Measurements from ENCODE around the gene KATNBL1. TPM values are rescaled to one million over a fixed set of nuclear protein-coding genes. Genes with fewer than 3 reads are reported as not detected.
"Not testable (repeated sequence)": the region's sequence is repeated elsewhere in the genome, so short reads cannot be mapped to it uniquely, and the experiment has no call there.

The KATNBL1 gene
- total RNA-seq, 1 donor from 2014 or later, result 42.3 TPM

- Mint-ChIP-seq H3K4me1 (ENCODE audit: low read depth) (peaks cover 28% of the 10 kb centered on the region), H3K27me3 (ENCODE audit: low read depth) (no peaks in the 10 kb centered on the region), H3K9me3 (no peaks in the 10 kb centered on the region), H3K27ac (peak overlapping the region; percentile 98), H3K4me3 (ENCODE audit: low read depth) (peak overlapping the region; percentile 96), H3K36me3 (ENCODE audit: low read depth) (peaks cover 21% of the 10 kb centered on the region)
- intact Hi-C loops (cut with micrococcal nuclease), result loop anchor here (1.0 to 10.0 kb wide), 3 partner anchors 14 to 741 kb away; partner anchors contain the start of genes AQR, EMC7 and KATNBL1
- no peak for DNase-seq (ENCODE audit: low spot score)
Measured at GRCh38 chr15:34223904-34224596, 14.2 kb upstream of the KATNBL1 start.

- Mint-ChIP-seq H3K27ac (no peak overlapping the region), H3K36me3 (ENCODE audit: low read depth) (no peaks in the 10 kb centered on the region), H3K4me1 (ENCODE audit: low read depth) (peaks cover 4% of the 10 kb centered on the region), H3K4me3 (ENCODE audit: low read depth) (no peak overlapping the region), H3K27me3 (ENCODE audit: low read depth) (peaks cover 2% of the 10 kb centered on the region), H3K9me3 (no peaks in the 10 kb centered on the region)
- no peak for DNase-seq (ENCODE audit: low spot score)
- intact Hi-C loops (cut with micrococcal nuclease), result no loop called here
Measured at GRCh38 chr15:34217587-34218225, 7.8 kb upstream of the KATNBL1 start.

DNA sequence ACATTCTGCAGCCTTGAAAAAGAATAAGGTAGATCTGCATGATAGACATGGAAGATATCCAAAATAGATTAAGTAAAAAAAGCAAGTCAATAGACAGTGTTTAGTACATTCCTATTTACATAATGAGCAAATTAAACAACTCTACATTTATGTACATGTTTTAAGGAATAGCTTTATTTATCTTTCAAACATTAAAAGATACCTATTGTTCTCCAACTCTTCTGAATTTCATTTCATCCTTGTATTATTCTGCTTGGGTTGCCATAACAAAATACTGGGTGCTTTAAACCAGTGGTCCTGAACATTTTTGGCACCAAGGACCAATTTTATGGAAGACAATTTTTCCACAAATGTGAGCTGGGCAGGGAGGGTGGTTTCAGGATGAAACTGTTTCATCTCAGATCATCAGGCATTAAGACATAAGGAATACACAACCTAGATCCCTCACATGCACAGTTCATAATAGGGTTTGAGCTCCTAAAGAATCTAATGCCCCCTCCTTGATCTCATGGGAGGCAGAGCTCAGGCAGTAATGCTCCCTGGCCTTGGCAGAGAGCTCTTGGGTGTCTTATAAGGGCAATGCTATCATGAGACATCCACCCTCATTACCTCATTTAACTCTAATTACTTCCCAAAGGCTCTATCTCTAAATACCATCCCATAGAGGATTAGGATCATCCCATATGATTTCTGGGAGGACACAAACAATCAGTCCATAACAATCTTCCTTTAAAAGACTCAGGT, 6.8 kb upstream of the KATNBL1 start:
- intact Hi-C loops (cut with micrococcal nuclease), result no loop called here
- peaks cover 2% of the 10 kb centered on the region for H3K27me3 Mint-ChIP-seq (ENCODE audit: low read depth)
- no peaks in the 10 kb centered on the region for H3K9me3 Mint-ChIP-seq
- no peak for DNase-seq (ENCODE audit: low spot score)
- no peaks in the 10 kb centered on the region for H3K4me1 Mint-ChIP-seq (ENCODE audit: low read depth)
- H3K36me3 Mint-ChIP-seq (ENCODE audit: low read depth), result no peaks in the 10 kb centered on the region
- no peak overlapping the region for H3K27ac Mint-ChIP-seq
- no peak overlapping the region for H3K4me3 Mint-ChIP-seq (ENCODE audit: low read depth)

DNA sequence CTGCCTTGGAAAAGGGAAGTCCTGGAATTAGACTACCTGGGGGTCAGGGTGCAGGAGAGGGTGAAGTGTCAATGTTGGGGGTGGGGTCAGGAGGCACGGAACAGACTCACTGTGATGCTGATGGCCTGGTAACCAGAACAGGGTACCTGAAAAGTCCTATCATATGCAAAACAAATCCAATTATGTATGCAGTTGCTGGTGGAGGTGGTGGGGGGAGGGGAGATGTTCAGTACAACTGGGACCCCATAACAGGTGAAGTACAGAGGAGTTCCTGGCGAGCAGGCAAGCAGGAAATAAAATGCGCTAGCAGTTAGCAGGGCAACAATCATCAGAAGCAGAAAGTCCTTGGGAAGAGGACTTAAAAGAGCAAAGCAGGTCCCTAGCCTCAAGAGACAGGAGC, 4.2 kb upstream of the KATNBL1 start:
- H3K27ac Mint-ChIP-seq, result no peak overlapping the region
- H3K4me3 Mint-ChIP-seq (ENCODE audit: low read depth), result no peak overlapping the region
- DNase-seq (ENCODE audit: low spot score), result no peak
- H3K9me3 Mint-ChIP-seq, result no peaks in the 10 kb centered on the region
- peaks cover 2% of the 10 kb centered on the region for H3K4me1 Mint-ChIP-seq (ENCODE audit: low read depth)
- intact Hi-C loops (cut with micrococcal nuclease), result no loop called here
- no peaks in the 10 kb centered on the region for H3K36me3 Mint-ChIP-seq (ENCODE audit: low read depth)
- peaks cover 2% of the 10 kb centered on the region for H3K27me3 Mint-ChIP-seq (ENCODE audit: low read depth)

GRCh38 chr15:34213690-34214089, 3.8 kb upstream of the KATNBL1 start:
- peaks cover 2% of the 10 kb centered on the region for H3K27me3 Mint-ChIP-seq (ENCODE audit: low read depth)
- H3K27ac Mint-ChIP-seq, result no peak overlapping the region
- DNase-seq (ENCODE audit: low spot score), result no peak
- no peak overlapping the region for H3K4me3 Mint-ChIP-seq (ENCODE audit: low read depth)
- intact Hi-C loops (cut with micrococcal nuclease), result no loop called here
- H3K4me1 Mint-ChIP-seq (ENCODE audit: low read depth), result peaks cover 4% of the 10 kb centered on the region
- no peaks in the 10 kb centered on the region for H3K9me3 Mint-ChIP-seq
- H3K36me3 Mint-ChIP-seq (ENCODE audit: low read depth), result no peaks in the 10 kb centered on the region

DNA sequence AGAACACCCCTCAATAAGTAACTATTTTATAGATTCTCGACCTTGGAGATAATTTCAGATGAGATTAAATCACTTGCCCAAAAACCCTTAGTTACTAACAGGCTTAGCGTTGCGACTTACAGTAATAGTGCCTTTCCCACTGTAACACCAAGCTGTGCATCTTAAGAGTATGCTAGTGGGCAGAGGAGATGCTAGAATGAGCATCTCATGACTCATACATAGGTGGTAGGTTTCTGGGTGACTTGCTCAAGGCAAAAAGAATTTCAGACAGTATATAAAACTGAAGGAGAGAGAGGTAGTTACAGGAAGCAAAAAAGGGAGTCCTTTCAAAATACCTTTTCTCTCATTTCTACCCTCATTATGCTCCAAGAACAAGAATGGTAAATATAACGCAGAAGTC, 3.9 kb downstream of the KATNBL1 start:
- DNase-seq (ENCODE audit: low spot score), result no peak
- H3K4me3 Mint-ChIP-seq (ENCODE audit: low read depth), result no peak overlapping the region

GRCh38 chr15:34203936-34204335, 6.0 kb downstream of the KATNBL1 start:
- DNase-seq (ENCODE audit: low spot score), result no peak
- no peak overlapping the region for H3K27ac Mint-ChIP-seq
- H3K36me3 Mint-ChIP-seq (ENCODE audit: low read depth), result peaks cover 40% of the 10 kb centered on the region
- no peaks in the 10 kb centered on the region for H3K27me3 Mint-ChIP-seq (ENCODE audit: low read depth)
- intact Hi-C loops (cut with micrococcal nuclease), result no loop called here
- H3K4me3 Mint-ChIP-seq (ENCODE audit: low read depth), result no peak overlapping the region
- peaks cover 29% of the 10 kb centered on the region for H3K4me1 Mint-ChIP-seq (ENCODE audit: low read depth)
- H3K9me3 Mint-ChIP-seq, result no peaks in the 10 kb centered on the region

More for the DNA sequence above, 3.9 kb downstream of the KATNBL1 start:
- Mint-ChIP-seq H3K4me1 (ENCODE audit: low read depth) (peaks cover 28% of the 10 kb centered on the region), H3K27ac (no peak overlapping the region), H3K9me3 (no peaks in the 10 kb centered on the region), H3K36me3 (ENCODE audit: low read depth) (peaks cover 26% of the 10 kb centered on the region), H3K27me3 (ENCODE audit: low read depth) (no peaks in the 10 kb centered on the region)
- intact Hi-C loops (cut with micrococcal nuclease), result no loop called here

DNA sequence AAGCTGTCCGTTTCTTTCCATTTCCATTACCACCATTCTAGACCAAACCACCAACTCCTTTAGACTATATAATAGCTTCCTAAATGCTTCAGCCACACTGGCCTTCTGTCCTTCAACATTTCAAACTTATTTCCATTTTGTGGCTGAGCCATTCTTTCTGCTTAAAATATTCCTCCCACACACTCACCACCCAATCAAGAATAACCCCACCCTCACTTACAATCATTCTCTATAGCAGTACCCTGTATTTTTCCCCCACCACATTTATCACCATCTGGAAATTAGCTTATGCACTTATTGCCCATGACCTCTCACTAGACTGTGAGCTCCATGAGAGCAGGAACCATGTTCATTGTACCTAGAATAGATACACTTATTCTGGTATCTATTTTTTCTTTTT, 6.6 kb downstream of the KATNBL1 start:
- H3K4me1 Mint-ChIP-seq (ENCODE audit: low read depth), result peaks cover 24% of the 10 kb centered on the region
- H3K9me3 Mint-ChIP-seq, result no peaks in the 10 kb centered on the region
- peaks cover 47% of the 10 kb centered on the region for H3K36me3 Mint-ChIP-seq (ENCODE audit: low read depth)
- intact Hi-C loops (cut with micrococcal nuclease), result no loop called here
- H3K27me3 Mint-ChIP-seq (ENCODE audit: low read depth), result no peaks in the 10 kb centered on the region
- H3K4me3 Mint-ChIP-seq (ENCODE audit: low read depth), result no peak overlapping the region
- no peak overlapping the region for H3K27ac Mint-ChIP-seq
- no peak for DNase-seq (ENCODE audit: low spot score)

GRCh38 chr15:34193272-34193671, 16.6 kb downstream of the KATNBL1 start:
- DNase-seq (ENCODE audit: low spot score); H3K9me3 Mint-ChIP-seq; intact Hi-C loops (cut with micrococcal nuclease); H3K27ac Mint-ChIP-seq; H3K4me3 Mint-ChIP-seq (ENCODE audit: low read depth); H3K27me3 Mint-ChIP-seq (ENCODE audit: low read depth); H3K4me1 Mint-ChIP-seq (ENCODE audit: low read depth): not testable (repeated sequence)
- peaks cover 18% of the 10 kb centered on the region for H3K36me3 Mint-ChIP-seq (ENCODE audit: low read depth)

DNA sequence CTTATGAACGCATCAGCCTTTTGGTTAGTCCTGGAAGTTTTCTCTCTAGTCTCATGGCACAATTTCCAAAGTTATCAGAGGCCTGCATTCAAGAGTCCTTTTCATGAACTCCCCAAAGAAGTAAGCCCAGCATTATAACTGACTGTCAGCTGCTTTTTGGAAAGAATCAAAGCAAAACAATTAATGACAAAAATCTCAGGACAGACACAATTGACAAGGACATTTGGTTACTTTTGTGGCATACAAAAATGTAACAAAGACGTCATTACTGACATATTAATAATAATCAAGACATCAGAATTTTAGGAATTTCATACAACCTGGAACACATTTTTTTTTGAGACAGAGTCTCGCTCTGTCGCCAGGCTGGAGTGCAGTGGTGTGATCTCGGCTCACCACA, 21.2 kb downstream of the KATNBL1 start:
- Mint-ChIP-seq H3K4me3 (ENCODE audit: low read depth) (no peak overlapping the region), H3K4me1 (ENCODE audit: low read depth) (peaks cover 2% of the 10 kb centered on the region)
- intact Hi-C loops (cut with micrococcal nuclease), result no loop called here

DNA sequence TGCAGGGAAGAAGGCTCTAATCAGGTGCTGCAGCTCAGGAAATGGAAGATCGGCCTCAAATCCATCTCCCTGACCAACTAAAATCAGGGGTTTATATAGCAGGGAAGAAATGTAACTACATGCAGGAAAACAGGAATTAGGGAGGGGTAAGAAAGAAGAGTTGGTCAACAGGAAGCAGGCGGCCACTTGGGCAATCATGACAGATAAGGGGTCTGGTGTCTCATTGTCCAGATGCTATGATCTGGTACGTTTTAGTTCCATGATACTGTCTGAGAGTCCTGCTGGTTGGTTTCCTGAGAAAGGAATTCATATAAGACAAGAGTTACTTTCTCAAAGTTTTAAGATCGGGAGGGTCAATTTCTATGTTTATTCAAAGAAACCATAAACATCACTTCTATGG, 24.2 kb downstream of the KATNBL1 start:
- Mint-ChIP-seq H3K27me3 (ENCODE audit: low read depth) (no peaks in the 10 kb centered on the region), H3K4me1 (ENCODE audit: low read depth) (peaks cover 2% of the 10 kb centered on the region), H3K36me3 (ENCODE audit: low read depth) (peaks cover 34% of the 10 kb centered on the region), H3K4me3 (ENCODE audit: low read depth) (no peak overlapping the region), H3K9me3 (no peaks in the 10 kb centered on the region), H3K27ac (no peak overlapping the region)
- intact Hi-C loops (cut with micrococcal nuclease), result no loop called here
- no peak for DNase-seq (ENCODE audit: low spot score)

More for the DNA sequence above, 21.2 kb downstream of the KATNBL1 start:
- Mint-ChIP-seq H3K36me3 (ENCODE audit: low read depth) (peaks cover 31% of the 10 kb centered on the region), H3K27me3 (ENCODE audit: low read depth) (no peaks in the 10 kb centered on the region), H3K27ac (no peak overlapping the region), H3K9me3 (no peaks in the 10 kb centered on the region)
- no peak for DNase-seq (ENCODE audit: low spot score)

DNA sequence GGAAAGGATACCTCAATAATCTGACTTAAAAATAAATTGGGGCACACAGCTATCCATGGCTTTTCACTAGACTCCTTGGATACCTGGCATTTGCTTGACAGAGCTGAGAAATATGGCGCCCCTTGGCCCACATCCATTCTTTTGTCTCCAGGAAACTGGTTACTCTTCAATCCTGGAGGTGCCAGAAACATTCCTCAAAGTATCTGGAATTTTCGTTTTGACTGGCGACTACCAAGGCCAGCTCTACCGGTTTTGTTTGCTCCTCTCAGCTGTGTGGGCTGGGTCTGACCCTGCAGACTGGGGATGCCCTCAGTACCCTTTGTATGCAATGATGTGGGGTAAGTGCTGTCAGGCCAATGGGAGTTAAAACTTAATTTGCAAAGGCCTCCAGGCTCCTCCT, 27.0 kb downstream of the KATNBL1 start:
- no peaks in the 10 kb centered on the region for H3K9me3 Mint-ChIP-seq
- H3K4me1 Mint-ChIP-seq (ENCODE audit: low read depth), result no peaks in the 10 kb centered on the region
- H3K36me3 Mint-ChIP-seq (ENCODE audit: low read depth), result peaks cover 30% of the 10 kb centered on the region
- H3K4me3 Mint-ChIP-seq (ENCODE audit: low read depth), result no peak overlapping the region
- H3K27me3 Mint-ChIP-seq (ENCODE audit: low read depth), result no peaks in the 10 kb centered on the region
- H3K27ac Mint-ChIP-seq, result no peak overlapping the region
- DNase-seq (ENCODE audit: low spot score), result no peak
- intact Hi-C loops (cut with micrococcal nuclease), result no loop called here

DNA sequence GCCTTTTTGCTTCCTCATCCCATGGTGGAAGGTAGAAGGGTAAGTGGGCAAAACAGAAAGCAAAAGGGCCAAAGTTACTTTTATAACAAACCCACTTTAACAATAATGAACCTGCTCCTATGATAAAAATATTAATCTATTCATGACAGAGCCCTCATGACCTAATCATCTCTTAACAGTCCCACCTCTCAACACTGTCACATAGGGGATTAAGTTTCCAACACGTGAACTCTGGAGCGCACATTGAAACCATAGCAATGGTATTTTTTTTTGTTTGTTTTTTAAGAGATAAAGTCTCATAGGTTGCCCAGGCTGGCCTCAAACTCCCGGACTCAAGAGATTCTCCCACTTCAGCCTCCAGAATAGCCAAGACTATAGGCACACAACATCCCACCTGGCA, 30.7 kb downstream of the KATNBL1 start:
- H3K36me3 Mint-ChIP-seq (ENCODE audit: low read depth), result peaks cover 25% of the 10 kb centered on the region
- H3K4me3 Mint-ChIP-seq (ENCODE audit: low read depth), result no peak overlapping the region
- intact Hi-C loops (cut with micrococcal nuclease), result no loop called here
- H3K27ac Mint-ChIP-seq, result no peak overlapping the region
- H3K4me1 Mint-ChIP-seq (ENCODE audit: low read depth), result no peaks in the 10 kb centered on the region
- H3K9me3 Mint-ChIP-seq, result peaks cover 8% of the 10 kb centered on the region
- no peaks in the 10 kb centered on the region for H3K27me3 Mint-ChIP-seq (ENCODE audit: low read depth)
- DNase-seq (ENCODE audit: low spot score), result no peak

All from activated T-helper 2 cell treated with anti-CD3 and anti-CD28 coated beads, Interferon-gamma antibody, Interleukin-2, Interleukin-4, amounts not matched to agents 10 μg/mL and 5 μg/mL and 100 μg/mL, durations not matched to agents 14 hours and 24 hours and 36 hours (primary cell).